HG02973 (cell line): ENCODE results near the gene ARHGAP40.

Experiments
- ATAC-seq: cut with Tn5 transposase; IDR thresholded peaks from one replicate; pipeline ENCODE4 v1.9.1; 2021; ENCODE audit warnings: moderate library complexity; ENCODE audit not compliant: unreplicated experiment

Gene ARHGAP40

GRCh38 chr20:38616457-38616856, 14.8 kb downstream of the ARHGAP40 start:
- ATAC-seq, result no peak

GRCh38 chr20:38617011-38617829, 15.6 kb downstream of the ARHGAP40 start:
- ATAC-seq, result no peak

- ATAC-seq, result no peak
Observed at GRCh38 chr20:38617830-38618196, 16.2 kb downstream of the ARHGAP40 start.

GRCh38 chr20:38620441-38620840, 18.8 kb downstream of the ARHGAP40 start:
- no peak for ATAC-seq

- no peak for ATAC-seq
Observed at GRCh38 chr20:38623061-38623460, 21.5 kb downstream of the ARHGAP40 start.

- no peak for ATAC-seq
Observed at GRCh38 chr20:38624084-38624483, 22.5 kb downstream of the ARHGAP40 start.

- ATAC-seq, result no peak
Observed at GRCh38 chr20:38625896-38626295, 24.3 kb downstream of the ARHGAP40 start.

GRCh38 chr20:38626921-38627659, 25.5 kb downstream of the ARHGAP40 start:
- no peak for ATAC-seq

GRCh38 chr20:38628580-38629470, 27.2 kb downstream of the ARHGAP40 start:
- ATAC-seq, result no peak

- ATAC-seq, result no peak
Observed at GRCh38 chr20:38629979-38630378, 28.4 kb downstream of the ARHGAP40 start.

- ATAC-seq, result no peak
Observed at GRCh38 chr20:38630727-38631126, 29.1 kb downstream of the ARHGAP40 start.

GRCh38 chr20:38631155-38632022, 29.8 kb downstream of the ARHGAP40 start:
- ATAC-seq, result no peak

- no peak for ATAC-seq
Observed at GRCh38 chr20:38633577-38634093, 32.0 kb downstream of the ARHGAP40 start.

GRCh38 chr20:38635721-38636288, 34.2 kb downstream of the ARHGAP40 start:
- no peak for ATAC-seq

GRCh38 chr20:38640521-38640920, 38.9 kb downstream of the ARHGAP40 start:
- ATAC-seq, result no peak

- no peak for ATAC-seq
Observed at GRCh38 chr20:38642498-38642897, 40.9 kb downstream of the ARHGAP40 start.

- no peak for ATAC-seq
Observed at GRCh38 chr20:38644588-38645260, 43.1 kb downstream of the ARHGAP40 start.

GRCh38 chr20:38645351-38645750, 43.7 kb downstream of the ARHGAP40 start:
- ATAC-seq, result no peak
